ENCODE data around the gene NAV2.
A peak's percentile ranks its signal among the peaks of the same experiment; 100 is the strongest.

Gene NAV2

GRCh38 chr11:19816817-19817216, 104.2 kb downstream of the NAV2 start:
- H3K27ac ChIP-seq = peak overlapping the region; percentile 56 to 62
- peaks cover 0 to 99% (median 78%) of the 10 kb centered on the region in 4 donors for H3K4me1 ChIP-seq
- peaks cover 0 to 7% (median 0%) of the 10 kb centered on the region in 3 donors for H3K36me3 ChIP-seq
- TF ChIP-seq CTCF (IDR thresholded peaks at IDR 0.05) = no peak
- H3K9me3 ChIP-seq = no peaks in the 10 kb centered on the region
- intact Hi-C loops (cut with DNase I; ENCODE audit: low total_unique reads) = no loop called here
- no peak overlapping the region for H3K4me3 ChIP-seq
- DNase-seq = no peak
- H3K27me3 ChIP-seq = no peaks in the 10 kb centered on the region

GRCh38 chr11:19817265-19817851, 104.7 kb downstream of the NAV2 start:
- Histone ChIP-seq H3K36me3 (peaks cover 0 to 7% (median 0%) of the 10 kb centered on the region in 3 donors), H3K27ac (peak overlapping the region; percentile 56 to 62), H3K27me3 (no peaks in the 10 kb centered on the region), H3K4me1 (peaks cover 0 to 99% (median 73%) of the 10 kb centered on the region in 4 donors), H3K4me3 (no peak overlapping the region), H3K9me3 (no peaks in the 10 kb centered on the region)
- intact Hi-C loops (cut with DNase I; ENCODE audit: low total_unique reads) = no loop called here
- DNase-seq = no peak
- no peak for TF ChIP-seq CTCF (IDR thresholded peaks at IDR 0.05)

DNA sequence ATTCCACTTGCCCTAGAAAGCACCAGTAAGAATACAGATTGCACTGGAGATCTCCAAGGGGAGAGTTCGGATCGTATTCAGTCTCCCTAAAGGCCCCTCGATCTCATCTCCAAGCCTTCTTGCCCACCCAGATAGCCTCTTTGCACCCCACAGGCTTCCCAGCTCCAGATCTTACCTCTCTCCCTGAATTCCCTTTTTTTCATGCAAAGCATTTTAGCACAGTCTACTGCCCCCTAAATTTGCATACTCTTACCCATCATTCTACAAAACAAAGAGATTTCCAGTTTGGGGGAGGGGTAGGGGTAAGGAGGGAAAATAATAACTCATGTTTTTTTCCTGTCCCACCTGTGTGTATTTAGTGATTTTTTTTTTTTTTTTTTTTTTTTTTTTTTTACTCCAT, 105.2 kb downstream of the NAV2 start:
- no peak for TF ChIP-seq CTCF (IDR thresholded peaks at IDR 0.05)
- no peak for DNase-seq
- H3K4me3 ChIP-seq = no peak overlapping the region
- no peaks in the 10 kb centered on the region for H3K27me3 ChIP-seq
- no peaks in the 10 kb centered on the region for H3K9me3 ChIP-seq
- H3K36me3 ChIP-seq = peaks cover 0 to 7% (median 0%) of the 10 kb centered on the region in 3 donors
- peak overlapping the region; percentile 56 to 62 for H3K27ac ChIP-seq
- H3K4me1 ChIP-seq = peaks cover 0 to 95% (median 71%) of the 10 kb centered on the region in 4 donors
- intact Hi-C loops (cut with DNase I; ENCODE audit: low total_unique reads) = no loop called here

- Histone ChIP-seq H3K27me3 (no peaks in the 10 kb centered on the region), H3K9me3 (no peaks in the 10 kb centered on the region), H3K4me3 (no peak overlapping the region), H3K4me1 (peaks cover 0 to 92% (median 63%) of the 10 kb centered on the region in 4 donors), H3K36me3 (peaks cover 0 to 7% (median 0%) of the 10 kb centered on the region in 3 donors), H3K27ac (peak overlapping the region in 1 of 2 donors; percentile 21)
- DNase-seq = no peak
- intact Hi-C loops (cut with DNase I; ENCODE audit: low total_unique reads) = no loop called here
- no peak for TF ChIP-seq CTCF (IDR thresholded peaks at IDR 0.05)
Observed at GRCh38 chr11:19818619-19819018, 106.0 kb downstream of the NAV2 start.

DNA sequence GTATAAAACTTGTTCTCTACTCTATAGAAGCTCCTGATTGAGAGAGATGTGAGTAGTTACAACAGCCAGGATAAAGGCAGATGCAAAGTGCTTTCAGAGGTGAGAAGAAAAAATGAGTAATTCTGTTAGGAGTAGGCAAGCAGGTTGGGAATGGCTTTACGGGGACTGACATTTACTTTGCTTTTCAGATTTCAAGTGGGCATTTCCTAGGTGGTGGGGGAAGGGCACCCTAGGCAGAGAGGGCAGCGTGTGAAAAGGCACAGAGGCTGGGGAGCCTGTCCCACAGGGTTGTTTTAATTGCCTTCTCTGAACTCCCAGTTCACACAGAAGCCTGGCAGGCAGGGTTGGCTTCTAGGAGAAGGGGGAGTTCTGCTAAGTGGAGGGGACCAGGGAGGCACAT, 106.5 kb downstream of the NAV2 start:
- H3K4me3 ChIP-seq = no peak overlapping the region
- no peaks in the 10 kb centered on the region for H3K9me3 ChIP-seq
- intact Hi-C loops (cut with DNase I; ENCODE audit: low total_unique reads) = no loop called here
- TF ChIP-seq CTCF (IDR thresholded peaks at IDR 0.05) = no peak
- H3K27me3 ChIP-seq = no peaks in the 10 kb centered on the region
- DNase-seq = no peak
- H3K4me1 ChIP-seq = peaks cover 0 to 92% (median 58%) of the 10 kb centered on the region in 4 donors
- peak overlapping the region in 1 of 2 donors; percentile 21 for H3K27ac ChIP-seq
- H3K36me3 ChIP-seq = peaks cover 0 to 7% (median 0%) of the 10 kb centered on the region in 3 donors
